GM23338 (cell line): ENCODE measurements around the gene SH3TC1. TPM values are rescaled to one million over a fixed set of nuclear protein-coding genes. Genes with fewer than 3 reads are reported as not detected.

ENCODE experiments used
- ATAC-seq: fragments of 200-7000 bp; cut with Tn5 transposase; 3 replicates; pipeline ENCODE4 v1.9.1; 2020
- DNase-seq: peaks from one replicate; pipeline ENCODE4 v3.0.0-alpha.2; 2015; ENCODE audit warnings: low spot score
- H2AFZ ChIP-seq: fragments of 200-600 bp; sonication (generic); 2 replicates; pipeline ENCODE4 v1.8.0; 2016; ENCODE audit warnings: antibody characterized with exemption, mild to moderate bottlenecking, moderate library complexity
- H3F3A ChIP-seq: fragments of 200-600 bp; sonication (generic); replicated peaks from 2 replicates; pipeline ENCODE4 v1.8.0; 2017; ENCODE audit warnings: antibody characterized with exemption, mixed run types, low read depth
- H3K27ac ChIP-seq: fragments of 200-600 bp; sonication (generic); 2 replicates; pipeline ENCODE4 v1.6.1; 2016; ENCODE audit warnings: low read depth
- H3K27me3 ChIP-seq: fragments of 200-600 bp; sonication (generic); 2 replicates; pipeline ENCODE4 v1.8.0; 2016; ENCODE audit warnings: mild to moderate bottlenecking, mixed run types, moderate library complexity; ENCODE audit not compliant: insufficient read depth
- H3K36me3 ChIP-seq: fragments of 200-600 bp; sonication (generic); 2 replicates; pipeline ENCODE4 v1.8.0; 2016; ENCODE audit warnings: mild to moderate bottlenecking; ENCODE audit not compliant: insufficient read depth
- H3K4me1 ChIP-seq: fragments of 200-600 bp; sonication (generic); 2 replicates; pipeline ENCODE4 v1.8.0; 2016; ENCODE audit warnings: mild to moderate bottlenecking, moderate library complexity; ENCODE audit not compliant: insufficient read depth
- H3K4me2 ChIP-seq: fragments of 200-600 bp; sonication (generic); 2 replicates; pipeline ENCODE4 v1.7.1; 2017; ENCODE audit warnings: mixed run types
- H3K4me3 ChIP-seq: fragments of 200-600 bp; sonication (generic); 2 replicates; pipeline ENCODE4 v1.6.1; 2016; ENCODE audit warnings: mixed run types
- H3K79me2 ChIP-seq: fragments of 200-600 bp; sonication (generic); replicated peaks from 2 replicates; pipeline ENCODE4 v1.8.0; 2017; ENCODE audit warnings: mild to moderate bottlenecking; ENCODE audit not compliant: insufficient read depth
- H3K9me2 ChIP-seq: fragments of 200-600 bp; sonication (generic); 2 replicates; pipeline ENCODE4 v1.8.0; 2017; ENCODE audit not compliant: insufficient read depth
- H4K20me1 ChIP-seq: fragments of 200-600 bp; sonication (generic); replicated peaks from 2 replicates; pipeline ENCODE4 v1.8.0; 2017; ENCODE audit warnings: mild to moderate bottlenecking; ENCODE audit not compliant: insufficient read depth
- H3K27ac Mint-ChIP-seq: 2 replicates; pipeline ENCODE4 v1.8.0; 2020; ENCODE audit warnings: inconsistent platforms, mild to moderate bottlenecking, moderate library complexity, mixed read lengths
- H3K27me3 Mint-ChIP-seq: 3 replicates; pipeline ENCODE4 v1.8.0; 2022; ENCODE audit warnings: low read depth, mild to moderate bottlenecking, moderate library complexity, mixed read lengths, inconsistent platforms; ENCODE audit not compliant: insufficient read depth, poor library complexity
- H3K36me3 Mint-ChIP-seq: 3 replicates; pipeline ENCODE4 v1.8.0; 2021; ENCODE audit warnings: low read depth, mild to moderate bottlenecking, inconsistent platforms, moderate library complexity, mixed read lengths
- H3K4me1 Mint-ChIP-seq: 3 replicates; pipeline ENCODE4 v1.8.0; 2020; ENCODE audit warnings: mild to moderate bottlenecking, inconsistent platforms, mixed read lengths
- H3K4me3 Mint-ChIP-seq: 3 replicates; pipeline ENCODE4 v1.8.0; 2021; ENCODE audit warnings: moderate library complexity, mild to moderate bottlenecking, inconsistent platforms, mixed read lengths
- H3K9me3 Mint-ChIP-seq: 3 replicates; pipeline ENCODE4 v1.8.0; 2020; ENCODE audit warnings: moderate library complexity, mild to moderate bottlenecking, inconsistent platforms, mixed read lengths
- CREB1 ChIP-seq: fragments of 250-450 bp; sonication (Bioruptor Pico); IDR thresholded peaks from 2 replicates; pipeline ENCODE4 v1.5.0; 2020; ENCODE audit warnings: low read depth, mild to moderate bottlenecking, moderate library complexity
- CTCF ChIP-seq, 2 experiments: fragments of 200-600 bp in 1 of 2; sonication (generic) in 1 of 2; conservative IDR thresholded peaks; 2 replicates each; pipeline versions ENCODE4 v1.5.1 to v1.6.1; 2016 to 2017; ENCODE audit warnings: antibody characterized with exemption in 2 of 2, low read depth in 2 of 2, mild to moderate bottlenecking in 2 of 2, moderate library complexity in 1 of 2
- EZH2 ChIP-seq: fragments of 200-600 bp; sonication (generic); IDR thresholded peaks from one replicate; pipeline ENCODE4 v1.8.0; 2017; ENCODE audit warnings: antibody characterized with exemption, mild to moderate bottlenecking, low read depth; ENCODE audit not compliant: unreplicated experiment
- EZH2phosphoT487 ChIP-seq: fragments of 200-600 bp; sonication (generic); IDR thresholded peaks from one replicate; pipeline ENCODE4 v1.8.1; 2018; ENCODE audit warnings: antibody characterized with exemption; ENCODE audit not compliant: unreplicated experiment
- NANOG ChIP-seq: IDR thresholded peaks from 2 replicates; pipeline ENCODE4 v1.6.1; 2016; ENCODE audit warnings: antibody characterized with exemption, borderline replicate concordance
- REST ChIP-seq: IDR thresholded peaks from one replicate; pipeline ENCODE4 v1.6.1; 2018; ENCODE audit warnings: antibody characterized with exemption; ENCODE audit not compliant: unreplicated experiment
- STAT1 ChIP-seq: IDR thresholded peaks from one replicate; pipeline ENCODE4 v1.6.1; 2016; ENCODE audit warnings: antibody characterized with exemption; ENCODE audit not compliant: unreplicated experiment
- ZNF114 ChIP-seq: fragments of 250-450 bp; sonication (Bioruptor Pico); IDR thresholded peaks from 2 replicates; pipeline ENCODE4 v1.5.0; 2020; ENCODE audit warnings: mild to moderate bottlenecking, moderate library complexity
- ZNF331 ChIP-seq: fragments of 250-450 bp; sonication (Bioruptor Pico); IDR thresholded peaks from 2 replicates; pipeline ENCODE4 v1.5.0; 2020; ENCODE audit warnings: low read depth, mild to moderate bottlenecking, moderate library complexity
- polyA plus RNA-seq: library from polyadenylated mRNA; unstranded; fragments of >200 nt; fragmentation: Nextera tagmentation; extraction: Ambion mirVana; gene quantifications from 2 replicates; pipeline ENCODE4 v1.2.1, GENCODE V29; 2016
- total RNA-seq: library from RNA; depleted of rRNA; stranded (reverse); fragments of >200 nt; shearing (Covaris generic); gene quantifications from 2 replicates; pipeline ENCODE4 v1.2.3, GENCODE V29; 2014
- TF ChIP-seq, protein P1 (sequence below): fragments of 250-450 bp; sonication (Bioruptor Pico); IDR thresholded peaks from 2 replicates; pipeline ENCODE4 v1.5.0; 2020; ENCODE audit warnings: mild to moderate bottlenecking, moderate library complexity

Gene SH3TC1
- total and polyA plus RNA-seq, 2 experiments from 2014 or later = 0.07 TPM; not detected in 1

DNA sequence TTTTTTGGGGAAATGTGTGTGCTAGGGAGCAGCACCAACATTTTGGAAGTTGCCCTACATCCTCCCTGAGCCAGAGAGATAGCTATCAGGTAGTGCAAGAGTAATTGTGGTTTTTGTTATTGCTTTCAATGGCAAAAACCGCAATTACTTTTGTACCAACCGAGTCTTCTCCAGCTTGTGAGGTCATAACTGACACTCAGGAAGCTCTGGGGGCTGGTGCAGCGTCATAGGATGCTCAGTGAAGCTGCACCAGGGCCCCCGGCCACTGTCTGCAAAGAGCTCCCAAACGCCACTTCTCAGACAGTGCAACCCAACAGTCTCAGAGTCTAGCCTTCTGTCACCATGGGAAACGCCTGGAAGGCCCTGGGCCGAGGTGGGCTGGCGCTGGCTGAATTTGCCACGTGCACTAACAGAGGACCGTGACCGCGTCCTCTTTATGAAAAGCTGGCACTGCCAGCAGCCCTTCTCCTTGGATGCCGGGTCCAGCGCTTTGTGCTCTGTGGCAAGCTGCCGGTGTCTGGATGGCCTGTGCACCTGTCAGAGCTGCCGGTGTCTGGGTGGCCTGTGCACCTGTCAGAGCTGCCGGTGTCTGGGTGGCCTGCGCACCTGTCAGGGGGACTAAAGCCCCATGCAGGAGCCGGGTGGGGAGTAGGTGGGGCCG is 19.4 kb downstream of the SH3TC1 start:
- DNase-seq = no peak
- ATAC-seq = no peak
- Histone ChIP-seq H3K27me3 (no peaks in the 10 kb centered on the region), H4K20me1 (no peaks in the 10 kb centered on the region), H3K27ac (no peak overlapping the region), H3K4me3 (no peak overlapping the region), H3K79me2 (no peaks in the 10 kb centered on the region), H3K4me1 (no peaks in the 10 kb centered on the region), H3K4me2 (no peak overlapping the region), H3K36me3 (no peaks in the 10 kb centered on the region), H3K9me2 (no peaks in the 10 kb centered on the region), H2AFZ (no peak overlapping the region), H3F3A (no peaks in the 10 kb centered on the region)
- Mint-ChIP-seq H3K27me3 (peaks cover 2% of the 10 kb centered on the region), H3K36me3 (no peaks in the 10 kb centered on the region), H3K4me1 (peaks cover 6% of the 10 kb centered on the region; the same call in 2 of the 3 replicates), H3K4me3 (no peak overlapping the region), H3K27ac (no peak overlapping the region), H3K9me3 (no peaks in the 10 kb centered on the region)
- TF ChIP-seq ZNF331 (no peak), CREB1 (CRISPR knock-in tag) (no peak), CTCF (conservative IDR thresholded peaks at IDR 0.05; ENCODE audit: low read depth in 2 of 2) (no peak), STAT1 (no peak), EZH2phosphoT487 (no peak), ZNF114 (CRISPR knock-in tag) (no peak)

- peaks cover 1% of the 10 kb centered on the region for H3K27me3 Mint-ChIP-seq
- H2AFZ ChIP-seq = no peak overlapping the region
- no peaks in the 10 kb centered on the region for H3K4me1 ChIP-seq
- no peaks in the 10 kb centered on the region for H3K9me2 ChIP-seq
- H3K36me3 ChIP-seq = no peaks in the 10 kb centered on the region
- H3K27me3 ChIP-seq = no peaks in the 10 kb centered on the region
- H3F3A ChIP-seq = no peaks in the 10 kb centered on the region
- H3K36me3 Mint-ChIP-seq = no peaks in the 10 kb centered on the region
- H4K20me1 ChIP-seq = no peaks in the 10 kb centered on the region
- H3K4me3 ChIP-seq = no peak overlapping the region
- DNase-seq (no peak), ATAC-seq (no peak)
- no peak overlapping the region for H3K27ac ChIP-seq
- no peak overlapping the region for H3K4me2 ChIP-seq
- H3K4me1 Mint-ChIP-seq = peaks cover 6% of the 10 kb centered on the region; the same call in 2 of the 3 replicates
- TF ChIP-seq, protein P1, sequence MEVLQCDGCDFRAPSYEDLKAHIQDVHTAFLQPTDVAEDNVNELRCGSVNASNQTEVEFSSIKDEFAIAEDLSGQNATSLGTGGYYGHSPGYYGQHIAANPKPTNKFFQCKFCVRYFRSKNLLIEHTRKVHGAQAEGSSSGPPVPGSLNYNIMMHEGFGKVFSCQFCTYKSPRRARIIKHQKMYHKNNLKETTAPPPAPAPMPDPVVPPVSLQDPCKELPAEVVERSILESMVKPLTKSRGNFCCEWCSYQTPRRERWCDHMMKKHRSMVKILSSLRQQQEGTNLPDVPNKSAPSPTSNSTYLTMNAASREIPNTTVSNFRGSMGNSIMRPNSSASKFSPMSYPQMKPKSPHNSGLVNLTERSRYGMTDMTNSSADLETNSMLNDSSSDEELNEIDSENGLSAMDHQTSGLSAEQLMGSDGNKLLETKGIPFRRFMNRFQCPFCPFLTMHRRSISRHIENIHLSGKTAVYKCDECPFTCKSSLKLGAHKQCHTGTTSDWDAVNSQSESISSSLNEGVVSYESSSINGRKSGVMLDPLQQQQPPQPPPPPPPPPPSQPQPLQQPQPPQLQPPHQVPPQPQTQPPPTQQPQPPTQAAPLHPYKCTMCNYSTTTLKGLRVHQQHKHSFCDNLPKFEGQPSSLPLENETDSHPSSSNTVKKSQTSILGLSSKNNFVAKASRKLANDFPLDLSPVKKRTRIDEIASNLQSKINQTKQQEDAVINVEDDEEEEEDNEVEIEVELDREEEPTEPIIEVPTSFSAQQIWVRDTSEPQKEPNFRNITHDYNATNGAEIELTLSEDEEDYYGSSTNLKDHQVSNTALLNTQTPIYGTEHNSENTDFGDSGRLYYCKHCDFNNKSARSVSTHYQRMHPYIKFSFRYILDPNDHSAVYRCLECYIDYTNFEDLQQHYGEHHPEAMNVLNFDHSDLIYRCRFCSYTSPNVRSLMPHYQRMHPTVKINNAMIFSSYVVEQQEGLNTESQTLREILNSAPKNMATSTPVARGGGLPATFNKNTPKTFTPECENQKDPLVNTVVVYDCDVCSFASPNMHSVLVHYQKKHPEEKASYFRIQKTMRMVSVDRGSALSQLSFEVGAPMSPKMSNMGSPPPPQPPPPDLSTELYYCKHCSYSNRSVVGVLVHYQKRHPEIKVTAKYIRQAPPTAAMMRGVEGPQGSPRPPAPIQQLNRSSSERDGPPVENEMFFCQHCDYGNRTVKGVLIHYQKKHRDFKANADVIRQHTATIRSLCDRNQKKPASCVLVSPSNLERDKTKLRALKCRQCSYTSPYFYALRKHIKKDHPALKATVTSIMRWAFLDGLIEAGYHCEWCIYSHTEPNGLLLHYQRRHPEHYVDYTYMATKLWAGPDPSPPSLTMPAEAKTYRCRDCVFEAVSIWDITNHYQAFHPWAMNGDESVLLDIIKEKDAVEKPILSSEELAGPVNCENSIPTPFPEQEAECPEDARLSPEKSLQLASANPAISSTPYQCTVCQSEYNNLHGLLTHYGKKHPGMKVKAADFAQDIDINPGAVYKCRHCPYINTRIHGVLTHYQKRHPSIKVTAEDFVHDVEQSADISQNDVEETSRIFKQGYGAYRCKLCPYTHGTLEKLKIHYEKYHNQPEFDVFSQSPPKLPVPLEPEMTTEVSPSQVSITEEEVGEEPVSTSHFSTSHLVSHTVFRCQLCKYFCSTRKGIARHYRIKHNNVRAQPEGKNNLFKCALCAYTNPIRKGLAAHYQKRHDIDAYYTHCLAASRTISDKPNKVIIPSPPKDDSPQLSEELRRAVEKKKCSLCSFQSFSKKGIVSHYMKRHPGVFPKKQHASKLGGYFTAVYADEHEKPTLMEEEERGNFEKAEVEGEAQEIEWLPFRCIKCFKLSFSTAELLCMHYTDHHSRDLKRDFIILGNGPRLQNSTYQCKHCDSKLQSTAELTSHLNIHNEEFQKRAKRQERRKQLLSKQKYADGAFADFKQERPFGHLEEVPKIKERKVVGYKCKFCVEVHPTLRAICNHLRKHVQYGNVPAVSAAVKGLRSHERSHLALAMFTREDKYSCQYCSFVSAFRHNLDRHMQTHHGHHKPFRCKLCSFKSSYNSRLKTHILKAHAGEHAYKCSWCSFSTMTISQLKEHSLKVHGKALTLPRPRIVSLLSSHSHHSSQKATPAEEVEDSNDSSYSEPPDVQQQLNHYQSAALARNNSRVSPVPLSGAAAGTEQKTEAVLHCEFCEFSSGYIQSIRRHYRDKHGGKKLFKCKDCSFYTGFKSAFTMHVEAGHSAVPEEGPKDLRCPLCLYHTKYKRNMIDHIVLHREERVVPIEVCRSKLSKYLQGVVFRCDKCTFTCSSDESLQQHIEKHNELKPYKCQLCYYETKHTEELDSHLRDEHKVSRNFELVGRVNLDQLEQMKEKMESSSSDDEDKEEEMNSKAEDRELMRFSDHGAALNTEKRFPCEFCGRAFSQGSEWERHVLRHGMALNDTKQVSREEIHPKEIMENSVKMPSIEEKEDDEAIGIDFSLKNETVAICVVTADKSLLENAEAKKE (CRISPR knock-in tag) = no peak
- TF ChIP-seq NANOG = no peak
- TF ChIP-seq EZH2 = no peak
- no peak for TF ChIP-seq CREB1 (CRISPR knock-in tag)
- TF ChIP-seq REST = no peak
- H3K79me2 ChIP-seq = no peaks in the 10 kb centered on the region
- no peak overlapping the region for H3K27ac Mint-ChIP-seq
- no peaks in the 10 kb centered on the region for H3K9me3 Mint-ChIP-seq
- H3K4me3 Mint-ChIP-seq = no peak overlapping the region
These were observed 20.1 kb downstream of the SH3TC1 start for GRCh38 chr4:8219236-8219635.
